Urinary bladder (tissue), 4 donors: Measurements from ENCODE around the gene CERT1. TPM values are rescaled to one million over a fixed set of nuclear protein-coding genes. Genes with fewer than 3 reads are reported as not detected.

ENCODE experiments used
- DNase-seq: peaks from one replicate; pipeline ENCODE4 v3.0.0-alpha.2; 2015; ENCODE audit errors: extremely low spot score
- H3K27ac ChIP-seq: one replicate; pipeline ENCODE4 v1.5.1; 2013; ENCODE audit warnings: low read depth, mild to moderate bottlenecking, moderate library complexity
- H3K36me3 ChIP-seq: one replicate; pipeline ENCODE4 v1.6.1; 2013; ENCODE audit warnings: mild to moderate bottlenecking, moderate library complexity; ENCODE audit not compliant: insufficient read depth
- H3K4me1 ChIP-seq: one replicate; pipeline ENCODE4 v1.6.1; 2013; ENCODE audit warnings: mild to moderate bottlenecking, moderate library complexity; ENCODE audit not compliant: insufficient read depth
- H3K4me3 ChIP-seq: one replicate; pipeline ENCODE4 v1.5.1; 2013; ENCODE audit warnings: low read depth, low read length
- WGBS: extraction: QIAGEN DNeasy Blood & Tissue Kit; methylation state at CpG from one replicate; pipeline ENCODE4 v1.1.7; 2013; 5-methylcytosine and 5-hydroxymethylcytosine counted together
- polyA plus RNA-seq: library from polyadenylated mRNA; stranded (reverse); fragments of 200-250 nt; gene quantifications from one replicate; pipeline ENCODE4 v1.2.3, GENCODE V29; 2013
- total RNA-seq: library from RNA; depleted of rRNA; stranded (reverse); fragments of >200 nt; gene quantifications from one replicate; pipeline ENCODE4 v1.2.3, GENCODE V29; 2014
- donor health status: healthy with polysubstance abuse.
- donor health status: healthy.

Gene CERT1
- total and polyA plus RNA-seq, 2 donors = 32.5 to 94.1 TPM

DNA sequence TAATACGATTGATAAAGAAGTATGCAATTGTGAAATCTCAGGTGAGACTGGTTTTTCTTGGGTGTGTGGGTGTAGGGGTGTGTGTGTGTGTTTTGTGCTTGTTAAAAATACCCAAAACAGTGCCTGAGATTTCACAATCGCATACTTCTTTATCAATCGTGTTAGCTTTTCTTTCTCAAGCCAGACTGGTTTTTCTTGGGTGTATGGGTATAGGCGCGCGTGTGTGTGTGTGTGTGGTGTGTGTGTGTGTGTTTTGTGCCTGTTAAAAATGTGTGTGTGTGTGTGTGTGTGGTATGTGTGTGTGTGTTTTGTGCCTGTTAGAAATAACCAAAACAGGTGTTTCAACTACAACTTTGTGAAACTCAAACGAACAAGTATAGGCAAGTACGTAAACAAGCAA is 53.7 kb downstream of the CERT1 start:
- Histone ChIP-seq H3K4me1 (peaks cover 3% of the 10 kb centered on the region), H3K4me3 (no peak overlapping the region), H3K36me3 (no peaks in the 10 kb centered on the region), H3K27ac (no peak overlapping the region)
- DNase-seq = peak; percentile 23
- 87% methylated on average over 8 of the region's 8 CpGs for WGBS

DNA sequence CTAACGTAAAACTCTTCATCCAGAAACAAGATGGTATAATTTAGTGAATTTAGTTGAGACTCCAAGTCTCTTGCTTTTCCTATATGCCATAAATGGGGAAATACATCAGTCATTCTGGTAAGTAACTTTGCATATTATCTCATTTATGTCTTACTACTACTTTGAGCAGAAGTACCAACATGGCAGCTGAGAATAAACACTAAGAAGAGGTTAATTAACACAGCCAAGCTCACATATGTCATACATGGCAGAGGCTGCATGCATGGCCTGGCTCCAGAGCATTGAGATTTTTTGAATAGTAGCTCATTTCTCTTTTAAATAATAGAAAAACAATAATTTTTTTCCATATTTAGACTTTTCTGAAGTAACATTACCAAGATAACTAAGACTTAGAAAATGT is 54.3 kb downstream of the CERT1 start:
- H3K4me1 ChIP-seq = peaks cover 3% of the 10 kb centered on the region
- 98% methylated on average over 1 of the region's 1 CpG for WGBS
- no peak for DNase-seq
- H3K27ac ChIP-seq = no peak overlapping the region
- no peaks in the 10 kb centered on the region for H3K36me3 ChIP-seq
- no peak overlapping the region for H3K4me3 ChIP-seq

DNA sequence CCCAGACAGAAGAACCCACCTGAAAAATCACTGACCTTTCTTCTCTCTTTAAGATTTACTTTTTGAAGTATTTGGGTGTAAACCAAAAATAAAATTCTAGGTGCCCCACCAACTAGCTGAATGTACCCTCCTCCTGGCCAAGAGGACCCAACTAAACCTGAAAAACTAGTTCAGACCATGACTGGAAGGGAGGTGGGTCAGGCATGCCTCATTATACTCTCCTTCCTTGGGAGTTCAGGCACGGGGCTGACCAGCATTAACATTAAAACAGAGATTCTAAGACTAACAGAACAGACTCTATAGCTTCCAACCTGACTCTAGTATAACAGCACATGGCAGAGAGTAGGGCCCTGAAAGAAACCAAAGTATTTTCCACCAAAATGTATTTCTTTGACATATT is 61.4 kb downstream of the CERT1 start:
- 72% methylated on average over 1 of the region's 1 CpG for WGBS
- no peaks in the 10 kb centered on the region for H3K4me1 ChIP-seq
- DNase-seq = no peak
- H3K27ac ChIP-seq = no peak overlapping the region
- no peaks in the 10 kb centered on the region for H3K36me3 ChIP-seq
- H3K4me3 ChIP-seq = no peak overlapping the region

DNA sequence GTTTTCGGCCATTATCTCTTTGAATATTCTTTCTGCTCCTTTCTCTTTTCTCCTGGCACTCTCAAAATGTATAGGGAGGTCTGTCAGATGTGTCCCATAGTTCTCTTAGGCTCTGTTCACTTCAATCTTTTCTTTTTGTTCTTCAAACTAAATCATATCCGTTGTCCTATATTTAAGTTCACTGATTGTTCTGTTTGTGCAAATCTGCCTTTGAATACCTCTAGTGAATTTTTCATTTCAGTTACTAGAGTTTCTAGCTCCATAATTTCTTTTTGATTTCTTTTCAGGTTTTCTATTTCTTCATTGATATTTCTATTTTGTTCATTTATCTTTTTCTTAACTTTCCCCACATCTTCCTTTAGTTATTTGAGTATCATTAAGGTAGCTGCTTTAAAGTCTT is 65.4 kb downstream of the CERT1 start:
- 98% methylated on average over 2 of the region's 2 CpGs for WGBS

DNA sequence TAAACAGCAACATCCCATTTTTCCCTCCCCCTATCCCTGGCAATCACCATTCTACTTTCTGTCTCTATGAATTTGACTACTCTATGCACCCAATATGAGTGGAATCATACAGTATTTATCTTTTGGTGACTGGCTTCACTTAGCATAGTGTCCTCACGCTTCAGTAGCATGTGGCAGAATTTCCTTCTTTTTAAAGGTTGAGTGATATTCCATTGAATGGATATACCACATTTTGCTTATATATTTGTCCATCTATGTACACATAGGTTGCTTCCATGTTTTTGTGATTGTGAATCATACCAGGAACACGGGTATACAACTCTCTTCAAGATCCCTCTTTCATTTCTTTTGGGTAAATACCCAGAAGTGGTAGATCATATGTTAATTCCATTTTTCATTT is 69.9 kb downstream of the CERT1 start:
- Histone ChIP-seq H3K27ac (no peak overlapping the region), H3K36me3 (no peaks in the 10 kb centered on the region), H3K4me3 (no peak overlapping the region), H3K4me1 (no peaks in the 10 kb centered on the region)
- no peak for DNase-seq
- 97% methylated on average over 2 of the region's 2 CpGs for WGBS

More for the DNA sequence above, 65.4 kb downstream of the CERT1 start:
- Histone ChIP-seq H3K4me3 (no peak overlapping the region), H3K36me3 (no peaks in the 10 kb centered on the region), H3K27ac (no peak overlapping the region), H3K4me1 (no peaks in the 10 kb centered on the region)
- no peak for DNase-seq

DNA sequence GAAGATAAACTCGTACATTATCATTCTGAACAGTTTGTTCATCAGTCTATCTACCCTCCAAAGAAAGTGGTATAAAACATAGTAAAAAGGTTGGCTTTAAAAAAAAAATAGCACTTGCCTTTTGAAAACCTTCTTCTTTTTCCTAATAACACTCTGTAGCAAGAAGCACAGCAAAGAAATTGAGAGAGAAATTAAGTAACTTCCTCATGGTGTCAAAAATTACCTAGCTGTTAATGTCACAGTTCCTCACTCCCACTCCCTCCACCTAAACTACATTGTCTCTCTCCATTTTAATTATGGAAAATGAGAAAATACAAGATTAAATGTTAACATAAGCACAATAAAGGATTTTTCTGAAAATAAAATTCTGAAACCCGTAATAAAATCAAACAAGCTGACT is 72.2 kb downstream of the CERT1 start:
- Histone ChIP-seq H3K4me3 (no peak overlapping the region), H3K27ac (no peak overlapping the region), H3K4me1 (no peaks in the 10 kb centered on the region), H3K36me3 (no peaks in the 10 kb centered on the region)
- no peak for DNase-seq
- 81% methylated on average over 2 of the region's 2 CpGs for WGBS

DNA sequence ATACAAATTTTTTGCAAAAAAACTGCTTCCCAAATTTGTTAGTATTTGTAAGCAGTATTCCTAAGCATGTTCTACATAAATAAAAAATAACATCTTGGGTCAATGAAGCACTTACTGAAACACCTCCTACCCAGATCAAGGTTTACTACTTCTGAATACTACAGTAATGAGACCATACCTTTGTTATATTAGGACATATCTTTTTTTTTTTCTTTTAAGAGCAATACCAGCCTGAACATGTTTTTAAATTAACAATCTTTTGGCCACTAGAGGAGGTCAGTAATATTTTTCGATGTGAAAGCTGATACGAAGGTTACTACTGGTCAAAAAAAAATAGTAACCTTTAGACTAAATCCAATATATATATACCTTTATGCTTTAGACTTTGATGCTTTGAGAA is 72.7 kb downstream of the CERT1 start:
- H3K4me3 ChIP-seq = no peak overlapping the region
- no peak for DNase-seq
- no peaks in the 10 kb centered on the region for H3K36me3 ChIP-seq
- no peak overlapping the region for H3K27ac ChIP-seq
- 80% methylated on average over 2 of the region's 2 CpGs for WGBS
- no peaks in the 10 kb centered on the region for H3K4me1 ChIP-seq

DNA sequence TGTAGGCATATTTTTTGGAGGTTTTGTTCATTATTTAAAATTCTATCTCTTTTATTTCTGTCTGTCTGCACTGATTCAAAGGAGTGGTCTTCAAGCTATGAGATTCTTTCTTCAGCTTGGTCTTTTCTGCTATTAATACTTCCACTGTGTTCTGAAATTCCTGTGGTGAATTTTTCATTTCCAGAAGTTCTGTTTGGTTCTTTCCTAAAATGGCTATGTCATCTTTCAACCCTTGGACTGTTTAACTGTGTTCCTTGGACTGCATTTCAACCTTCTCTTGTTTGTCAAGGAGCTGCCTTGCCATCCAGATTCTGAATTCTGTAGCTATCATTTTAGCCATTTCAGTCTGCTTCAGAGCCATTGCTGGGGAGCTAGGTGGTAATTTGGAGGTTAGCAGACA is 76.3 kb downstream of the CERT1 start:
- Histone ChIP-seq H3K4me3 (no peak overlapping the region), H3K27ac (no peak overlapping the region), H3K36me3 (no peaks in the 10 kb centered on the region), H3K4me1 (no peaks in the 10 kb centered on the region)
- DNase-seq = no peak

DNA sequence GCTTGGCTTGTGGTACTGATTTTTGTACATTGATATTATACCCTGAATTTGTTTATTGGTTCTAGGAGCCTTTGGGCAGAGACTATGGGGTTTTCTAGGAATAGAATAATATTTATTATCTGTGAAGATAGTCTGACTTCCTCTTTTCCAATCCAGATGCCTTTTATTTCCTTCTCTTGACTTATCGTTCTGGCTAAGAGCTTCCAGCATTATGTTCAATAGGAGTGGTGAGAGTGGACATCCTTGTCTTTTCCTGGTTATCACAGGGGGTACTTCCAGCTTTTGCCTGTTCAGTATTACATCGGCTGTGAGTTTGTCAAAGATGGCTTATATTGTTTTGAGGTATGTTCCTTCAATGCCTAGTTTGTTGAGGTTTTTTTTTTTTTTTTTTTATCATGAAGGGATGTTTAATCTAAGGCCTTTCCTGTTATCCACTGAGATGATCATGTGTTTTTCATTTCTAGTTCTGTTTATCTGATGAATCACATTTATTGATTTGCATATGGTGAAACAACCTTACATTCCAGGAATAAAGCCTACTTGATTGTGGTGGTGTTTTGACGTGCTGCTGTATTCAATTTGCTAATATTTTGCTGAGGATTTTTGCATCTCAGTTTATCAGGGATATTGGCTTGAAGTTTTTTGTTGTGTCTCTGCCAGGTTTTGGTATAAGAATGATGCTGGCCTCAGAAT is 77.5 kb downstream of the CERT1 start:
- no peak overlapping the region for H3K4me3 ChIP-seq
- H3K27ac ChIP-seq = no peak overlapping the region
- no peaks in the 10 kb centered on the region for H3K36me3 ChIP-seq
- no peaks in the 10 kb centered on the region for H3K4me1 ChIP-seq
- DNase-seq = no peak
- WGBS = 74% methylated on average over 3 of the region's 3 CpGs

DNA sequence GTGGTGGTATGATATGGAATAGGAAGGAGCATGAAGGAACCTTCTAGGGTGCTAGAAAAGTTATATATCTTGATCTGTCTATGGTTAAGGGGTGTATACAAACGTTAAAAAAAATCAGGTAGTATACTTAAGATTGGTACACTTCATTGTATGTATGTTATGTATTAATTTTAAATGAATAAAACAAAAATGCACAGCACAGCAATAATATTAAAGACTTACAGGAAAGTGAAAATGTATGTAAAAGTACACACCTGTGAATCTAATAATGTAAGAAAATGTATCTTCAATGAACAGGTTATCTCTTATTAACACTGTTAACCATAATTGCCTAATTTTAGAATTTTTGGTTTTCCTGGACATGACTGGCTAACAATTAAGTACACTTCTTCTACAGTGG is 97.2 kb downstream of the CERT1 start:
- no peaks in the 10 kb centered on the region for H3K36me3 ChIP-seq

DNA sequence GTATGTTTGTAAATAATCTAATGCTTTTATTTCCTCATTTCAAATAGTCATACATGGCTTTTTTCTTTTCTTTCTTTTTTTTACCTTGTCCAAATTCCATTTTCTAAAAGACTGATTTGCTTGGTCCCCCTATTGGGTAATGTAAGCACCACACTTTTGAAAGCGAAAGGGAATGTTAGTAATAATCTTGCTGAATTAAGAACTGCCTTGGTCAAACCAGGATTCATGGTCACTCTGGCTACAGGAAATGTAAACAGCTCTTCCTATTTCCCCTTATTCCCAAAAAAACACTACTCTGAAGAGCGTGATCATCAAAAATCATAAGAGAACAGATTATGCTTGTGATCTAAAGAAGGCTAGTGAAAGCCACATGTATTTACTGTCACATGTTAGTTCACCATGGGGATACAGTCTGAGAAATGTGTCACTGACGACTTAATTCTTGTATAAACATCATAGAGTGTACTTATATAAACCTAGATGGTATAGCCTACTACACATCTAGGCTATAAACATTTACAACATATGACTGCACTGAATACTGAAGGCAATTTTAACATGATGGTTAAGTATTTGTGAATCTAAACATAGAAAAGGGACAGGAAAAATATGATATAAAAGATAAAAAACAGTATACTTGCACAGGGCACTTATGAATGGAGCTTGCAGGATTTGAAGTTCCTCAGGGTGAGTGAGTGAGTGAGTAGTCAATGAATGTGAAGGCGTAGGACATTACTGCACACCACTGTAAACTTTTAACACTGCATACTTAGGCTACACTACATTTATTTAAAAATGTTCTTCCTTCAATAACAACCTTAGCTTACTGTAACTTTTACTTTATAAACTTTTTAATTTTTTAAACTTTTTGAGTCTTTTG is 99.1 kb downstream of the CERT1 start:
- Histone ChIP-seq H3K4me3 (no peak overlapping the region), H3K4me1 (no peaks in the 10 kb centered on the region), H3K36me3 (no peaks in the 10 kb centered on the region), H3K27ac (no peak overlapping the region)
- no peak for DNase-seq
- 69% methylated on average over 4 of the region's 4 CpGs for WGBS

More for the DNA sequence above, 97.2 kb downstream of the CERT1 start:
- Histone ChIP-seq H3K4me1 (no peaks in the 10 kb centered on the region), H3K4me3 (no peak overlapping the region), H3K27ac (no peak overlapping the region)
- 98% methylated on average over 1 of the region's 1 CpG for WGBS
- no peak for DNase-seq

DNA sequence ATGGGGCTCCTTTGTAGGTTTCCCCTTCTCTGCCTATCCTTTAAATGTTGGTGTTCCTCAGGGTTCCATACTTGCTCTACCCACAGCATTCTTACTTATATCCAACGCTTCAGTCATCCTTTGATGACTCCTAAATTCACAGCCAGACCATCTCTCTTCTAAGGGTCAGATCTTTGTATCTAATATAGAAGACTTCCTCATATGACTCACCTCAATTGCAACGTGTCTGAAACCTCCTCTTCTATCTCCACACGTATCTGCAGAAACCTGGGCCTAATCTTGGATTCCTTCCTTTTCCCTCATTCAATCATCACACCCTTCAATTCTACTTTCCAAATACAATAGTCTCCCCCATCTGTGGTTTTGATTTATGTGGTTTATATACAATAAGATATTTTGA is 106.1 kb downstream of the CERT1 start:
- DNase-seq = no peak
- WGBS = 80% methylated on average over 3 of the region's 3 CpGs

DNA sequence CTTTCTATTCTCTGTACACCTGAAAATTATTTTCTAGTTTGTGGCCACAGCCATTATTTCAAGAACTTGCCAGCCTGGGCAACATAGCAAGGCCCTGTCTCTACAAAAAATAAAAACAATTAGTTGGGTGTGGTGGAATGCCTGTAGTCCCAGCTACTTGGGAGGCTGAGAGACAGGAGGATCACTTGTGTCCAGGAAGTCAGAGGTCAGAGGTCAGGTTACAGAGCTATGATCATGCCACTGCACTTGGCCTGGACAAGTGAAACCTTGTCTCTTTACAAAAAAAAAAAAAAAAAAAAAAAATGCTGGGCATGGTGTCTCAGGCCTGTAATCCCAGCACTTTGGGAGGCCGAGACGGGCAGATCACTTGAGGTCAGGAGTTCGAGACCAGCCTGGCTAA is 116.2 kb downstream of the CERT1 start:
- H3K4me1 ChIP-seq = no peaks in the 10 kb centered on the region
- 92% methylated on average over 3 of the region's 3 CpGs for WGBS
- H3K36me3 ChIP-seq = no peaks in the 10 kb centered on the region
- DNase-seq = no peak
- H3K27ac ChIP-seq = no peak overlapping the region
- no peak overlapping the region for H3K4me3 ChIP-seq

More for the DNA sequence above, 106.1 kb downstream of the CERT1 start:
- Histone ChIP-seq H3K36me3 (peaks cover 2% of the 10 kb centered on the region), H3K4me3 (no peak overlapping the region), H3K4me1 (no peaks in the 10 kb centered on the region), H3K27ac (no peak overlapping the region)

DNA sequence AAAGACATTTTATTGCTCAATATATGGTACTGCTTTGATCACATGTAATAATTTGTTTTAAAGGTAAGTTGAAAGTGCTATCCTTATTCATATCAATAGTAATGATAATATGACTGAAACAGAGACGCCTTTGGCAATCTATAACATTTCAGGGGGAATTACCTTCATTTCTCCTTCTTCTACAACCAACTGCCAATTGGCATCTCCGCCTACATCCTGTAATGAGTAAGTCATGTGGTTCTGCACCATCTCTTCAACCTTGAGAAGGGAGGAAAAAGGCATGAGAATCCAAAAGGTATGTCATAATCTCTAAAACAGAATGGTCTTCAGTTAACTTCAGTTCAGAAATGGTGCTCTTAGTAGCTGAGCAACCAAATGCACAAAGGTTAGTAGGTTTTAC is 122.0 kb downstream of the CERT1 start:
- Histone ChIP-seq H3K4me1 (no peaks in the 10 kb centered on the region), H3K36me3 (peaks cover 5% of the 10 kb centered on the region), H3K4me3 (no peak overlapping the region), H3K27ac (no peak overlapping the region)
- whole genome bisulfite sequencing = 93% methylated on average over 2 of the region's 2 CpGs
- no peak for DNase-seq
